ENCODE measurements around the gene WWC2. TPM values are rescaled to one million over a fixed set of nuclear protein-coding genes. Genes with fewer than 3 reads are reported as not detected.

Gene WWC2
- total RNA-seq, 1 donor from 2014 or later, result 18.2 TPM

GRCh38 chr4:183248201-183248600 is 149.1 kb downstream of the WWC2 start:
- Mint-ChIP-seq H3K9me3 (ENCODE audit: unreplicated experiment) (no peaks in the 10 kb centered on the region), H3K27me3 (ENCODE audit: unreplicated experiment) (no peaks in the 10 kb centered on the region), H3K27ac (ENCODE audit: unreplicated experiment) (no peak overlapping the region), H3K36me3 (ENCODE audit: unreplicated experiment) (no peaks in the 10 kb centered on the region), H3K4me3 (ENCODE audit: unreplicated experiment) (no peak overlapping the region), H3K4me1 (ENCODE audit: low read depth, unreplicated experiment) (peaks cover 17% of the 10 kb centered on the region)
- no peak for TF ChIP-seq CTCF (IDR thresholded peaks at IDR 0.05; ENCODE audit: partially characterized antibody, unreplicated experiment)
- no peak for DNase-seq

GRCh38 chr4:183249854-183250253 is 150.8 kb downstream of the WWC2 start:
- no peak overlapping the region for H3K4me3 Mint-ChIP-seq (ENCODE audit: unreplicated experiment)
- DNase-seq, result no peak
- H3K27ac Mint-ChIP-seq (ENCODE audit: unreplicated experiment), result no peak overlapping the region
- H3K27me3 Mint-ChIP-seq (ENCODE audit: unreplicated experiment), result no peaks in the 10 kb centered on the region
- TF ChIP-seq CTCF (IDR thresholded peaks at IDR 0.05; ENCODE audit: partially characterized antibody, unreplicated experiment), result no peak
- no peaks in the 10 kb centered on the region for H3K36me3 Mint-ChIP-seq (ENCODE audit: unreplicated experiment)
- no peaks in the 10 kb centered on the region for H3K9me3 Mint-ChIP-seq (ENCODE audit: unreplicated experiment)
- H3K4me1 Mint-ChIP-seq (ENCODE audit: low read depth, unreplicated experiment), result peaks cover 4% of the 10 kb centered on the region

- Mint-ChIP-seq H3K9me3 (ENCODE audit: unreplicated experiment) (no peaks in the 10 kb centered on the region), H3K27ac (ENCODE audit: unreplicated experiment) (no peak overlapping the region), H3K4me3 (ENCODE audit: unreplicated experiment) (no peak overlapping the region)
Measured at GRCh38 chr4:183250831-183251230, 151.8 kb downstream of the WWC2 start.

GRCh38 chr4:183252959-183253358 is 153.9 kb downstream of the WWC2 start:
- H3K4me1 Mint-ChIP-seq (ENCODE audit: low read depth, unreplicated experiment), result peaks cover 10% of the 10 kb centered on the region
- no peak overlapping the region for H3K4me3 Mint-ChIP-seq (ENCODE audit: unreplicated experiment)
- peaks cover 2% of the 10 kb centered on the region for H3K27me3 Mint-ChIP-seq (ENCODE audit: unreplicated experiment)
- H3K27ac Mint-ChIP-seq (ENCODE audit: unreplicated experiment), result no peak overlapping the region
- TF ChIP-seq CTCF (IDR thresholded peaks at IDR 0.05; ENCODE audit: partially characterized antibody, unreplicated experiment), result no peak
- no peaks in the 10 kb centered on the region for H3K9me3 Mint-ChIP-seq (ENCODE audit: unreplicated experiment)
- H3K36me3 Mint-ChIP-seq (ENCODE audit: unreplicated experiment), result no peaks in the 10 kb centered on the region
- no peak for DNase-seq

More at GRCh38 chr4:183250831-183251230, 151.8 kb downstream of the WWC2 start:
- no peaks in the 10 kb centered on the region for H3K36me3 Mint-ChIP-seq (ENCODE audit: unreplicated experiment)
- DNase-seq, result no peak
- no peaks in the 10 kb centered on the region for H3K27me3 Mint-ChIP-seq (ENCODE audit: unreplicated experiment)
- TF ChIP-seq CTCF (IDR thresholded peaks at IDR 0.05; ENCODE audit: partially characterized antibody, unreplicated experiment), result no peak
- no peaks in the 10 kb centered on the region for H3K4me1 Mint-ChIP-seq (ENCODE audit: low read depth, unreplicated experiment)

- Mint-ChIP-seq H3K36me3 (ENCODE audit: unreplicated experiment) (no peaks in the 10 kb centered on the region), H3K27ac (ENCODE audit: unreplicated experiment) (no peak overlapping the region), H3K27me3 (ENCODE audit: unreplicated experiment) (peaks cover 2% of the 10 kb centered on the region), H3K4me1 (ENCODE audit: low read depth, unreplicated experiment) (peaks cover 10% of the 10 kb centered on the region), H3K9me3 (ENCODE audit: unreplicated experiment) (no peaks in the 10 kb centered on the region), H3K4me3 (ENCODE audit: unreplicated experiment) (no peak overlapping the region)
- no peak for DNase-seq
- no peak for TF ChIP-seq CTCF (IDR thresholded peaks at IDR 0.05; ENCODE audit: partially characterized antibody, unreplicated experiment)
Measured at GRCh38 chr4:183253451-183253850, 154.4 kb downstream of the WWC2 start.
